ENCODE data around the gene MPV17. TPM values are rescaled to one million over a fixed set of nuclear protein-coding genes. Genes with fewer than 3 reads are reported as not detected.

MPV17 gene
- total RNA-seq, 4 donors from 2014 or later: 57.9 to 93.4 (median 66.4) TPM

DNA sequence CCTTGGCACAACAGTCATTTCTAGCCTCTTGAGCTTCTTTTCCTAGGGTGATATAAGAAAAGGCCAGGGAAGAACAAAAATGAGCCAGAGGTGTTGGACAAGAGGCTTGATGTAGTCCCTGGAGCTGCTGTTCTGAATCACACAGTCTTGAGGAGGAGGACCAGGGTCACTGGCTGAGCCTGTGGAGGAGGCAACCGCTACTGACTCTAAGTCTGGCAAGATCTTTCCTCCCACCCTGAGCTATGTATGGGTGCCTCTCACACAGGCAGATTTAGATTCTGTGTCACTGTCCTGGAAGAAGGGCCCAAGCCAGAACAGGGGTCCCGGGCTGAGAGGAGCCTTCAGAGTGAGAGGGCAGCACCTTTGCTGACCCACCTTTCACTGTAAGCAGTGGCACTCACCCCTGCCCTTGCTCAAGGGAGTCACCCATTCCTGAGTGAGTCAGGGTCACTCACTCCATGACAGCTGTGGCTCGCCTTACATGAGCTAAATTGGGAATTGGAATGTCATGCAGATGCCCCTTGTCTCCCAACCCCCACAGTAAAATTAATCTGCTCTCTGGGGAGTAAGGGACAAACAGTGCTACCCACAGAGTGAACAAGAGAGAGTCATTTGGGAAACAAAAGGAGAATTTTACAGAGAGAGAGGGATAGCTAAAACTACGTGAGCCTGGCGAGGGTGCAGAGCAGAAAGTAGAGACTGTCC is 40.9 kb downstream of the MPV17 start, which contains the start of gene TRIM54:
TRIM54 (plus strand) TSS at position 575 of the 705 bp plus-strand sequence. CDS start 303 bp downstream, outside the sequence.
- TF ChIP-seq EP300 (IDR thresholded peaks at IDR 0.05) (no peak), POLR2A (IDR thresholded peaks at IDR 0.05) (no peak), POLR2AphosphoS5 (IDR thresholded peaks at IDR 0.05) (no peak)
- TF ChIP-seq, protein P1, sequence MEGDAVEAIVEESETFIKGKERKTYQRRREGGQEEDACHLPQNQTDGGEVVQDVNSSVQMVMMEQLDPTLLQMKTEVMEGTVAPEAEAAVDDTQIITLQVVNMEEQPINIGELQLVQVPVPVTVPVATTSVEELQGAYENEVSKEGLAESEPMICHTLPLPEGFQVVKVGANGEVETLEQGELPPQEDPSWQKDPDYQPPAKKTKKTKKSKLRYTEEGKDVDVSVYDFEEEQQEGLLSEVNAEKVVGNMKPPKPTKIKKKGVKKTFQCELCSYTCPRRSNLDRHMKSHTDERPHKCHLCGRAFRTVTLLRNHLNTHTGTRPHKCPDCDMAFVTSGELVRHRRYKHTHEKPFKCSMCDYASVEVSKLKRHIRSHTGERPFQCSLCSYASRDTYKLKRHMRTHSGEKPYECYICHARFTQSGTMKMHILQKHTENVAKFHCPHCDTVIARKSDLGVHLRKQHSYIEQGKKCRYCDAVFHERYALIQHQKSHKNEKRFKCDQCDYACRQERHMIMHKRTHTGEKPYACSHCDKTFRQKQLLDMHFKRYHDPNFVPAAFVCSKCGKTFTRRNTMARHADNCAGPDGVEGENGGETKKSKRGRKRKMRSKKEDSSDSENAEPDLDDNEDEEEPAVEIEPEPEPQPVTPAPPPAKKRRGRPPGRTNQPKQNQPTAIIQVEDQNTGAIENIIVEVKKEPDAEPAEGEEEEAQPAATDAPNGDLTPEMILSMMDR (IDR thresholded peaks at IDR 0.05): no peak
- H3K27me3 ChIP-seq: peaks cover 44% of the 10 kb centered on the region
- 46 to 50% methylated on average over 2 to 3 of the region's 5 CpGs for WGBS, 2 donors (ENCODE audit: low coverage in 1 of 2)
- H3K36me3 ChIP-seq: no peaks in the 10 kb centered on the region
- no peak within 1 kb of the TSS for H3K27ac ChIP-seq
- H3K4me3 ChIP-seq: no peak within 1 kb of the TSS
- no peaks in the 10 kb centered on the region for H3K9me3 ChIP-seq
- peaks cover 0 to 6% (median 0%) of the 10 kb centered on the region in 3 donors for H3K4me1 ChIP-seq
- ATAC-seq: no peak

- no peaks in the 10 kb centered on the region for H3K9me3 ChIP-seq
- 70 to 77% methylated on average over 2 to 3 of the region's 3 CpGs for WGBS, 2 donors (ENCODE audit: low coverage in 1 of 2)
- no peak for TF ChIP-seq POLR2AphosphoS5 (IDR thresholded peaks at IDR 0.05)
- TF ChIP-seq, protein P1 (IDR thresholded peaks at IDR 0.05): no peak
- TF ChIP-seq POLR2A (IDR thresholded peaks at IDR 0.05): no peak
- no peak for TF ChIP-seq EP300 (IDR thresholded peaks at IDR 0.05)
- no peak for ATAC-seq
- H3K4me1 ChIP-seq: peaks cover 0 to 6% (median 0%) of the 10 kb centered on the region in 3 donors
- H3K36me3 ChIP-seq: no peaks in the 10 kb centered on the region
- H3K27ac ChIP-seq: no peak overlapping the region
- H3K27me3 ChIP-seq: peaks cover 47% of the 10 kb centered on the region
- H3K4me3 ChIP-seq: no peak overlapping the region
These were observed 41.5 kb downstream of the MPV17 start for GRCh38 chr2:27281442-27281841.

- TF ChIP-seq, protein P1 (IDR thresholded peaks at IDR 0.05): no peak
- TF ChIP-seq EP300 (IDR thresholded peaks at IDR 0.05): no peak
- no peak for TF ChIP-seq POLR2A (IDR thresholded peaks at IDR 0.05)
- no peak for TF ChIP-seq POLR2AphosphoS5 (IDR thresholded peaks at IDR 0.05)
- peaks cover 53% of the 10 kb centered on the region for H3K27me3 ChIP-seq
- no peak overlapping the region for H3K4me3 ChIP-seq
- 65% methylated on average over 2 of the region's 3 CpGs; no CpG with 5 or more reads in 1 of the 2 donors for WGBS, 2 donors (ENCODE audit: low coverage in 1 of 2)
- H3K4me1 ChIP-seq: peaks cover 0 to 6% (median 0%) of the 10 kb centered on the region in 3 donors
- H3K36me3 ChIP-seq: no peaks in the 10 kb centered on the region
- no peak for ATAC-seq
- no peaks in the 10 kb centered on the region for H3K9me3 ChIP-seq
- H3K27ac ChIP-seq: no peak overlapping the region
These were observed 42.1 kb downstream of the MPV17 start for GRCh38 chr2:27280826-27281225.

- Histone ChIP-seq H3K9me3 (no peaks in the 10 kb centered on the region), H3K36me3 (no peaks in the 10 kb centered on the region), H3K27me3 (peaks cover 62% of the 10 kb centered on the region), H3K27ac (no peak overlapping the region), H3K4me3 (no peak overlapping the region), H3K4me1 (peaks cover 0 to 6% (median 0%) of the 10 kb centered on the region in 3 donors)
- ATAC-seq: no peak
- 40% methylated on average over 1 of the region's 1 CpG; no CpG with 5 or more reads in 1 of the 2 donors for WGBS, 2 donors (ENCODE audit: low coverage in 1 of 2)
- TF ChIP-seq, protein P1 (IDR thresholded peaks at IDR 0.05): no peak
- TF ChIP-seq POLR2A (IDR thresholded peaks at IDR 0.05) (no peak), EP300 (IDR thresholded peaks at IDR 0.05) (no peak), POLR2AphosphoS5 (IDR thresholded peaks at IDR 0.05) (no peak)
These were observed 44.9 kb downstream of the MPV17 start for GRCh38 chr2:27278010-27278409.

Measured in gastroesophageal sphincter (tissue), 4 donors.